ENCODE results near the gene COBLL1.

DNA sequence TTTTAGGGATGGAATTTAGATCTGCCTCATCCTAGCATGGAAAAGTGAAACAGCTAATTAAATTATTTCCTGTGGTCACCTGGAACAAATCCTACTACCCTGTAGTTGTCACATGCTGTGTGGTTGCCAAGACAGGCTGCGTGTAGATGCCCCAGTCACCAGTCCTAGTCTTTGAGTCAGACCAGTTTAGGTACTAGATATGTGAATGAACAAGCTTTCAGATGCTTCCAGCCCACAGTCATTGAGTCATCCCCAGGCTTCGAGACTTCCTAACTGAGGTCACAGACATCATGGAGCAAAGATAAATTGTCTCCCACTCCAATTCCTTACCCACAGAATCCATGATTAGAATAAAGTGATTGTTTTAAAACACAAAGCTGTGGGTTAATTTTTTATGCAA, 184.5 kb downstream of the COBLL1 start:
- TF ChIP-seq, protein P1, sequence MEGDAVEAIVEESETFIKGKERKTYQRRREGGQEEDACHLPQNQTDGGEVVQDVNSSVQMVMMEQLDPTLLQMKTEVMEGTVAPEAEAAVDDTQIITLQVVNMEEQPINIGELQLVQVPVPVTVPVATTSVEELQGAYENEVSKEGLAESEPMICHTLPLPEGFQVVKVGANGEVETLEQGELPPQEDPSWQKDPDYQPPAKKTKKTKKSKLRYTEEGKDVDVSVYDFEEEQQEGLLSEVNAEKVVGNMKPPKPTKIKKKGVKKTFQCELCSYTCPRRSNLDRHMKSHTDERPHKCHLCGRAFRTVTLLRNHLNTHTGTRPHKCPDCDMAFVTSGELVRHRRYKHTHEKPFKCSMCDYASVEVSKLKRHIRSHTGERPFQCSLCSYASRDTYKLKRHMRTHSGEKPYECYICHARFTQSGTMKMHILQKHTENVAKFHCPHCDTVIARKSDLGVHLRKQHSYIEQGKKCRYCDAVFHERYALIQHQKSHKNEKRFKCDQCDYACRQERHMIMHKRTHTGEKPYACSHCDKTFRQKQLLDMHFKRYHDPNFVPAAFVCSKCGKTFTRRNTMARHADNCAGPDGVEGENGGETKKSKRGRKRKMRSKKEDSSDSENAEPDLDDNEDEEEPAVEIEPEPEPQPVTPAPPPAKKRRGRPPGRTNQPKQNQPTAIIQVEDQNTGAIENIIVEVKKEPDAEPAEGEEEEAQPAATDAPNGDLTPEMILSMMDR (IDR thresholded peaks at IDR 0.05): no peak
- TF ChIP-seq POLR2A (IDR thresholded peaks at IDR 0.05): no peak

Measured in right lobe of liver (tissue), 4 donors.